GM19328 (cell line): ENCODE measurements around the gene GRIA1.

Source experiments
- ATAC-seq: cut with Tn5 transposase; IDR thresholded peaks from one replicate; pipeline ENCODE4 v1.9.1; 2021; ENCODE audit warnings: mild to moderate bottlenecking, moderate library complexity; ENCODE audit not compliant: unreplicated experiment

Gene GRIA1

GRCh38 chr5:153601377-153601776, 110.9 kb downstream of the GRIA1 start:
- no peak for ATAC-seq

GRCh38 chr5:153605386-153605785, 114.9 kb downstream of the GRIA1 start:
- no peak for ATAC-seq

GRCh38 chr5:153610009-153610408, 119.5 kb downstream of the GRIA1 start:
- ATAC-seq: no peak

- ATAC-seq: no peak
Measured at GRCh38 chr5:153610811-153611210, 120.3 kb downstream of the GRIA1 start.

- no peak for ATAC-seq
Measured at GRCh38 chr5:153613144-153613543, 122.7 kb downstream of the GRIA1 start.

- ATAC-seq: no peak
Measured at GRCh38 chr5:153613672-153614071, 123.2 kb downstream of the GRIA1 start.

GRCh38 chr5:153617190-153617589, 126.7 kb downstream of the GRIA1 start:
- ATAC-seq: no peak

- ATAC-seq: no peak
Measured at GRCh38 chr5:153618307-153618706, 127.8 kb downstream of the GRIA1 start.

- no peak for ATAC-seq
Measured at GRCh38 chr5:153618867-153619266, 128.4 kb downstream of the GRIA1 start.

GRCh38 chr5:153619771-153620170, 129.3 kb downstream of the GRIA1 start:
- ATAC-seq: no peak

GRCh38 chr5:153623124-153623523, 132.7 kb downstream of the GRIA1 start:
- ATAC-seq: no peak

GRCh38 chr5:153623751-153624450, 133.4 kb downstream of the GRIA1 start:
- no peak for ATAC-seq

GRCh38 chr5:153624451-153624765, 133.9 kb downstream of the GRIA1 start:
- no peak for ATAC-seq

GRCh38 chr5:153625826-153626354, 135.4 kb downstream of the GRIA1 start:
- no peak for ATAC-seq

- no peak for ATAC-seq
Measured at GRCh38 chr5:153626836-153627235, 136.4 kb downstream of the GRIA1 start.

- no peak for ATAC-seq
Measured at GRCh38 chr5:153629027-153629895, 138.8 kb downstream of the GRIA1 start.

- no peak for ATAC-seq
Measured at GRCh38 chr5:153630546-153630945, 140.1 kb downstream of the GRIA1 start.

- no peak for ATAC-seq
Measured at GRCh38 chr5:153632748-153633290, 142.3 kb downstream of the GRIA1 start.

- no peak for ATAC-seq
Measured at GRCh38 chr5:153636670-153637451, 146.4 kb downstream of the GRIA1 start.

GRCh38 chr5:153640293-153640692, 149.8 kb downstream of the GRIA1 start:
- ATAC-seq: no peak

- ATAC-seq: no peak
Measured at GRCh38 chr5:153641183-153641688, 150.8 kb downstream of the GRIA1 start.
